Measurements from ENCODE around the gene RPTOR.

Gene RPTOR

GRCh38 chr17:80970762-80971703 is 426.4 kb downstream of the RPTOR start:
- Histone ChIP-seq H3K9me3 (ENCODE audit: control insufficient read depth, low read length) (no peaks in the 10 kb centered on the region), H3K36me3 (ENCODE audit: control insufficient read depth, insufficient read depth, low read length) (no peaks in the 10 kb centered on the region), H3K27ac (ENCODE audit: insufficient read depth, low read length, poor library complexity, severe bottlenecking) (no peak overlapping the region), H3K4me3 (ENCODE audit: insufficient read depth, low read depth, low read length, poor library complexity, severe bottlenecking) (no peak overlapping the region), H3K27me3 (replicated peaks; ENCODE audit: control insufficient read depth, insufficient read depth, low read length, poor library complexity, severe bottlenecking) (no peaks in the 10 kb centered on the region), H3K4me1 (ENCODE audit: control insufficient read depth, insufficient read depth, low read length, poor library complexity, severe bottlenecking) (peaks cover 4% of the 10 kb centered on the region)
- no peak for DNase-seq

GRCh38 chr17:80971704-80972304 is 427.2 kb downstream of the RPTOR start:
- Histone ChIP-seq H3K27ac (ENCODE audit: insufficient read depth, low read length, poor library complexity, severe bottlenecking) (no peak overlapping the region), H3K27me3 (replicated peaks; ENCODE audit: control insufficient read depth, insufficient read depth, low read length, poor library complexity, severe bottlenecking) (no peaks in the 10 kb centered on the region), H3K36me3 (ENCODE audit: control insufficient read depth, insufficient read depth, low read length) (no peaks in the 10 kb centered on the region), H3K4me1 (ENCODE audit: control insufficient read depth, insufficient read depth, low read length, poor library complexity, severe bottlenecking) (peaks cover 4% of the 10 kb centered on the region), H3K9me3 (ENCODE audit: control insufficient read depth, low read length) (no peaks in the 10 kb centered on the region), H3K4me3 (ENCODE audit: insufficient read depth, low read depth, low read length, poor library complexity, severe bottlenecking) (no peak overlapping the region)
- no peak for DNase-seq

- H3K4me3 ChIP-seq (ENCODE audit: insufficient read depth, low read depth, low read length, poor library complexity, severe bottlenecking): no peak overlapping the region
- H3K27ac ChIP-seq (ENCODE audit: insufficient read depth, low read length, poor library complexity, severe bottlenecking): no peak overlapping the region
- H3K27me3 ChIP-seq (replicated peaks; ENCODE audit: control insufficient read depth, insufficient read depth, low read length, poor library complexity, severe bottlenecking): peaks cover 5% of the 10 kb centered on the region
- H3K4me1 ChIP-seq (ENCODE audit: control insufficient read depth, insufficient read depth, low read length, poor library complexity, severe bottlenecking): peaks cover 7% of the 10 kb centered on the region
- DNase-seq: no peak
- no peaks in the 10 kb centered on the region for H3K9me3 ChIP-seq (ENCODE audit: control insufficient read depth, low read length)
- no peaks in the 10 kb centered on the region for H3K36me3 ChIP-seq (ENCODE audit: control insufficient read depth, insufficient read depth, low read length)
Observed at GRCh38 chr17:80976701-80977100, 432.1 kb downstream of the RPTOR start.

GRCh38 chr17:80977172-80977571 is 432.5 kb downstream of the RPTOR start:
- no peaks in the 10 kb centered on the region for H3K9me3 ChIP-seq (ENCODE audit: control insufficient read depth, low read length)
- peaks cover 6% of the 10 kb centered on the region for H3K27me3 ChIP-seq (replicated peaks; ENCODE audit: control insufficient read depth, insufficient read depth, low read length, poor library complexity, severe bottlenecking)
- H3K36me3 ChIP-seq (ENCODE audit: control insufficient read depth, insufficient read depth, low read length): no peaks in the 10 kb centered on the region
- DNase-seq: no peak
- H3K4me1 ChIP-seq (ENCODE audit: control insufficient read depth, insufficient read depth, low read length, poor library complexity, severe bottlenecking): peaks cover 7% of the 10 kb centered on the region
- H3K4me3 ChIP-seq (ENCODE audit: insufficient read depth, low read depth, low read length, poor library complexity, severe bottlenecking): no peak overlapping the region
- no peak overlapping the region for H3K27ac ChIP-seq (ENCODE audit: insufficient read depth, low read length, poor library complexity, severe bottlenecking)

GRCh38 chr17:80978499-80979497 is 434.2 kb downstream of the RPTOR start:
- Histone ChIP-seq H3K4me1 (ENCODE audit: control insufficient read depth, insufficient read depth, low read length, poor library complexity, severe bottlenecking) (peaks cover 7% of the 10 kb centered on the region), H3K4me3 (ENCODE audit: insufficient read depth, low read depth, low read length, poor library complexity, severe bottlenecking) (no peak overlapping the region), H3K9me3 (ENCODE audit: control insufficient read depth, low read length) (no peaks in the 10 kb centered on the region), H3K27me3 (replicated peaks; ENCODE audit: control insufficient read depth, insufficient read depth, low read length, poor library complexity, severe bottlenecking) (peaks cover 6% of the 10 kb centered on the region), H3K27ac (ENCODE audit: insufficient read depth, low read length, poor library complexity, severe bottlenecking) (no peak overlapping the region), H3K36me3 (ENCODE audit: control insufficient read depth, insufficient read depth, low read length) (no peaks in the 10 kb centered on the region)
- no peak for DNase-seq

- Histone ChIP-seq H3K9me3 (ENCODE audit: control insufficient read depth, low read length) (no peaks in the 10 kb centered on the region), H3K4me3 (ENCODE audit: insufficient read depth, low read depth, low read length, poor library complexity, severe bottlenecking) (no peak overlapping the region)
Observed at GRCh38 chr17:80979547-80980378, 435.1 kb downstream of the RPTOR start.

GRCh38 chr17:80980397-80981061 is 435.9 kb downstream of the RPTOR start:
- H3K4me1 ChIP-seq (ENCODE audit: control insufficient read depth, insufficient read depth, low read length, poor library complexity, severe bottlenecking): peaks cover 7% of the 10 kb centered on the region
- no peaks in the 10 kb centered on the region for H3K36me3 ChIP-seq (ENCODE audit: control insufficient read depth, insufficient read depth, low read length)
- no peak for DNase-seq
- peaks cover 6% of the 10 kb centered on the region for H3K27me3 ChIP-seq (replicated peaks; ENCODE audit: control insufficient read depth, insufficient read depth, low read length, poor library complexity, severe bottlenecking)
- no peak overlapping the region for H3K4me3 ChIP-seq (ENCODE audit: insufficient read depth, low read depth, low read length, poor library complexity, severe bottlenecking)
- H3K9me3 ChIP-seq (ENCODE audit: control insufficient read depth, low read length): no peaks in the 10 kb centered on the region
- H3K27ac ChIP-seq (ENCODE audit: insufficient read depth, low read length, poor library complexity, severe bottlenecking): no peak overlapping the region

More at GRCh38 chr17:80979547-80980378, 435.1 kb downstream of the RPTOR start:
- no peak for DNase-seq
- H3K36me3 ChIP-seq (ENCODE audit: control insufficient read depth, insufficient read depth, low read length): no peaks in the 10 kb centered on the region
- H3K4me1 ChIP-seq (ENCODE audit: control insufficient read depth, insufficient read depth, low read length, poor library complexity, severe bottlenecking): peaks cover 7% of the 10 kb centered on the region
- H3K27ac ChIP-seq (ENCODE audit: insufficient read depth, low read length, poor library complexity, severe bottlenecking): no peak overlapping the region
- H3K27me3 ChIP-seq (replicated peaks; ENCODE audit: control insufficient read depth, insufficient read depth, low read length, poor library complexity, severe bottlenecking): peaks cover 6% of the 10 kb centered on the region

GRCh38 chr17:80981062-80981902 is 436.6 kb downstream of the RPTOR start:
- Histone ChIP-seq H3K4me1 (ENCODE audit: control insufficient read depth, insufficient read depth, low read length, poor library complexity, severe bottlenecking) (peaks cover 7% of the 10 kb centered on the region), H3K36me3 (ENCODE audit: control insufficient read depth, insufficient read depth, low read length) (no peaks in the 10 kb centered on the region), H3K9me3 (ENCODE audit: control insufficient read depth, low read length) (no peaks in the 10 kb centered on the region), H3K4me3 (ENCODE audit: insufficient read depth, low read depth, low read length, poor library complexity, severe bottlenecking) (no peak overlapping the region), H3K27me3 (replicated peaks; ENCODE audit: control insufficient read depth, insufficient read depth, low read length, poor library complexity, severe bottlenecking) (peaks cover 6% of the 10 kb centered on the region), H3K27ac (ENCODE audit: insufficient read depth, low read length, poor library complexity, severe bottlenecking) (no peak overlapping the region)
- DNase-seq: peak in 1 of 3 donors; percentile 20

Data from effector memory CD4-positive, alpha-beta T cell (primary cell).